Measurements from ENCODE around the gene DCAF6. TPM values are rescaled to one million over a fixed set of nuclear protein-coding genes. Genes with fewer than 3 reads are reported as not detected.

The DCAF6 gene
- total RNA-seq, 2 donors from 2014 or later, result 30.7 to 42.8 TPM

- Histone ChIP-seq H3K36me3 (replicated peaks in 1 of 2; ENCODE audit: insufficient read depth in 1 of 2, low read depth in 2 of 2) (no peaks in the 10 kb centered on the region), H3K27me3 (no peaks in the 10 kb centered on the region), H3K4me3 (no peak overlapping the region), H3K27ac (no peak overlapping the region), H3K4me1 (peaks cover 8% of the 10 kb centered on the region), H3K9me3 (no peaks in the 10 kb centered on the region)
- DNase-seq (no peak), ATAC-seq (no peak)
- no peak for TF ChIP-seq POLR2A (IDR thresholded peaks at IDR 0.05)
- TF ChIP-seq, protein P1, sequence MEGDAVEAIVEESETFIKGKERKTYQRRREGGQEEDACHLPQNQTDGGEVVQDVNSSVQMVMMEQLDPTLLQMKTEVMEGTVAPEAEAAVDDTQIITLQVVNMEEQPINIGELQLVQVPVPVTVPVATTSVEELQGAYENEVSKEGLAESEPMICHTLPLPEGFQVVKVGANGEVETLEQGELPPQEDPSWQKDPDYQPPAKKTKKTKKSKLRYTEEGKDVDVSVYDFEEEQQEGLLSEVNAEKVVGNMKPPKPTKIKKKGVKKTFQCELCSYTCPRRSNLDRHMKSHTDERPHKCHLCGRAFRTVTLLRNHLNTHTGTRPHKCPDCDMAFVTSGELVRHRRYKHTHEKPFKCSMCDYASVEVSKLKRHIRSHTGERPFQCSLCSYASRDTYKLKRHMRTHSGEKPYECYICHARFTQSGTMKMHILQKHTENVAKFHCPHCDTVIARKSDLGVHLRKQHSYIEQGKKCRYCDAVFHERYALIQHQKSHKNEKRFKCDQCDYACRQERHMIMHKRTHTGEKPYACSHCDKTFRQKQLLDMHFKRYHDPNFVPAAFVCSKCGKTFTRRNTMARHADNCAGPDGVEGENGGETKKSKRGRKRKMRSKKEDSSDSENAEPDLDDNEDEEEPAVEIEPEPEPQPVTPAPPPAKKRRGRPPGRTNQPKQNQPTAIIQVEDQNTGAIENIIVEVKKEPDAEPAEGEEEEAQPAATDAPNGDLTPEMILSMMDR (IDR thresholded peaks at IDR 0.05), result no peak
- intact Hi-C loops (cut with DNase I), result no loop called here
- 91 to 93% methylated on average over 14 of the region's 14 CpGs for WGBS, 2 donors
Observed at GRCh38 chr1:168090395-168090794, 153.9 kb downstream of the DCAF6 start.

DNA sequence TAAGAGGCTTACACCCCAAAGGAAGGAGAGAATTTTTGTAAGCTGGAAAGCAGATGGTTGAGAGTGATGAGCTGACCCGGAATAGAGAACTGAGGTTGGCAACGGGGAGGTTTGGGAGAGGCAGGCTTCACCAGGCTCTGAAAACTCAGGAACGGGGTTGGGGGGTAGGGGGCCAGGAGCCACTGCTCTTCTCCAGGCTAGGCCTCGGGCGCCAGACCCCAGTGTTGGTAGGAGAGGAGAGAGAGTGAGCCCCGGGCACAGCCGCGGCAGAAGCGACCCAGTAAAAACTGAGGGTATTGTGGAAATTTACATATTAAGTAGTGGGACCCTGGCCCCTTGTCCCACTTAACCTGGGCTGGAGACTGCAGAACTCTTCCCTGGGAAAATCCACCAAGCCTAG is 154.6 kb downstream of the DCAF6 start:
- TF ChIP-seq, protein P1 (IDR thresholded peaks at IDR 0.05), result no peak
- no peak for TF ChIP-seq POLR2A (IDR thresholded peaks at IDR 0.05)
- intact Hi-C loops (cut with DNase I), result no loop called here
- WGBS, 2 donors, result 92 to 93% methylated on average over 9 of the region's 9 CpGs
- Histone ChIP-seq H3K4me3 (no peak overlapping the region), H3K27me3 (no peaks in the 10 kb centered on the region), H3K27ac (no peak overlapping the region), H3K9me3 (no peaks in the 10 kb centered on the region), H3K4me1 (peaks cover 1% of the 10 kb centered on the region), H3K36me3 (replicated peaks in 1 of 2; ENCODE audit: insufficient read depth in 1 of 2, low read depth in 2 of 2) (no peaks in the 10 kb centered on the region)
- ATAC-seq (no peak), DNase-seq (no peak)

GRCh38 chr1:168091720-168092550 is 155.5 kb downstream of the DCAF6 start:
- no peak overlapping the region for H3K27ac ChIP-seq
- H3K4me1 ChIP-seq, result no peaks in the 10 kb centered on the region
- no peak for DNase-seq
- TF ChIP-seq POLR2A (IDR thresholded peaks at IDR 0.05), result no peak
- TF ChIP-seq, protein P1 (IDR thresholded peaks at IDR 0.05), result no peak
- no peaks in the 10 kb centered on the region for H3K36me3 ChIP-seq (replicated peaks in 1 of 2; ENCODE audit: insufficient read depth in 1 of 2, low read depth in 2 of 2)
- H3K9me3 ChIP-seq, result no peaks in the 10 kb centered on the region
- WGBS, 2 donors, result 90% methylated on average over 5 to 8 of the region's 8 CpGs
- H3K27me3 ChIP-seq, result no peaks in the 10 kb centered on the region
- intact Hi-C loops (cut with DNase I), result no loop called here
- ATAC-seq, result no peak
- no peak overlapping the region for H3K4me3 ChIP-seq

- WGBS, 2 donors, result 74 to 76% methylated on average over 16 of the region's 16 CpGs
- Histone ChIP-seq H3K4me3 (no peak overlapping the region), H3K27ac (no peak overlapping the region), H3K36me3 (replicated peaks in 1 of 2; ENCODE audit: insufficient read depth in 1 of 2, low read depth in 2 of 2) (no peaks in the 10 kb centered on the region), H3K27me3 (no peaks in the 10 kb centered on the region), H3K4me1 (no peaks in the 10 kb centered on the region), H3K9me3 (no peaks in the 10 kb centered on the region)
- no peak for TF ChIP-seq POLR2A (IDR thresholded peaks at IDR 0.05)
- TF ChIP-seq, protein P1 (IDR thresholded peaks at IDR 0.05), result peak in 5 of 7 experiments; percentile 26 to 48 (median 34)
- intact Hi-C loops (cut with DNase I), result no loop called here
- ATAC-seq, result peak; percentile 30
- peak; percentile 26 to 55 (median 34) for DNase-seq
Observed at GRCh38 chr1:168092566-168093355, 156.3 kb downstream of the DCAF6 start.
